Activated B cell treated with CpG ODN at 0.5 μM for 24 hours (primary cell): ENCODE data around the gene ANKIB1. TPM values are rescaled to one million over a fixed set of nuclear protein-coding genes. Genes with fewer than 3 reads are reported as not detected.

Experiments
- ATAC-seq: fragments of 200-7000 bp; cut with Tn5 transposase; one replicate; pipeline ENCODE4 v1.10.0; 2021; ENCODE audit warnings: low read depth, mild to moderate bottlenecking, moderate library complexity
- CTCF ChIA-PET: fragments of 350-600 bp; sonication (Branson Sonifier 250); formaldehyde crosslinking; loops from one replicate; lab custom pipeline; 2021; ENCODE audit warnings: antibody characterized with exemption; lab: Charles Lee
- POLR2A ChIA-PET: fragments of 350-600 bp; sonication (Branson Sonifier 250); formaldehyde crosslinking; loops from one replicate; lab custom pipeline; 2021; ENCODE audit warnings: antibody characterized with exemption; lab: Charles Lee
- DNase-seq: peaks from one replicate; pipeline ENCODE4 v3.0.0; 2022
- H3K27ac Mint-ChIP-seq: one replicate; pipeline ENCODE4 v1.8.0; 2020; ENCODE audit warnings: mixed read lengths
- H3K27me3 Mint-ChIP-seq: one replicate; pipeline ENCODE4 v1.8.0; 2021; ENCODE audit warnings: mixed read lengths
- H3K36me3 Mint-ChIP-seq: one replicate; pipeline ENCODE4 v1.8.0; 2021; ENCODE audit warnings: low read depth, mixed read lengths
- H3K4me1 Mint-ChIP-seq: one replicate; pipeline ENCODE4 v1.8.0; 2021; ENCODE audit warnings: mixed read lengths
- H3K4me3 Mint-ChIP-seq: one replicate; pipeline ENCODE4 v1.8.0; 2020; ENCODE audit warnings: mild to moderate bottlenecking, mixed read lengths
- H3K9me3 Mint-ChIP-seq: one replicate; pipeline ENCODE4 v1.8.0; 2020; ENCODE audit warnings: mixed read lengths
- intact Hi-C: fragments of 100-400 bp; cut with micrococcal nuclease; formaldehyde crosslinking; loops from one replicate; pipeline ENCODE4 v1.15.1; 2024
- total RNA-seq: library from RNA; stranded (reverse); gene quantifications from 2 replicates; pipeline ENCODE4 v1.2.3, GENCODE V29; 2022
- TF ChIP-seq, protein P1 (sequence below): fragments of 200-600 bp; IDR thresholded peaks from one replicate; pipeline ENCODE4 v1.8.0; 2022; ENCODE audit warnings: antibody characterized with exemption, mild to moderate bottlenecking

ANKIB1 gene
- total RNA-seq, 1 donor from 2014 or later, result 50.6 TPM

- CTCF ChIA-PET, result no interaction called here
- Mint-ChIP-seq H3K27ac (no peak overlapping the region), H3K9me3 (no peaks in the 10 kb centered on the region), H3K4me1 (peaks cover 3% of the 10 kb centered on the region), H3K27me3 (no peaks in the 10 kb centered on the region), H3K36me3 (peaks cover 73% of the 10 kb centered on the region), H3K4me3 (no peak overlapping the region)
- POLR2A ChIA-PET, result no interaction called here
- TF ChIP-seq, protein P1, sequence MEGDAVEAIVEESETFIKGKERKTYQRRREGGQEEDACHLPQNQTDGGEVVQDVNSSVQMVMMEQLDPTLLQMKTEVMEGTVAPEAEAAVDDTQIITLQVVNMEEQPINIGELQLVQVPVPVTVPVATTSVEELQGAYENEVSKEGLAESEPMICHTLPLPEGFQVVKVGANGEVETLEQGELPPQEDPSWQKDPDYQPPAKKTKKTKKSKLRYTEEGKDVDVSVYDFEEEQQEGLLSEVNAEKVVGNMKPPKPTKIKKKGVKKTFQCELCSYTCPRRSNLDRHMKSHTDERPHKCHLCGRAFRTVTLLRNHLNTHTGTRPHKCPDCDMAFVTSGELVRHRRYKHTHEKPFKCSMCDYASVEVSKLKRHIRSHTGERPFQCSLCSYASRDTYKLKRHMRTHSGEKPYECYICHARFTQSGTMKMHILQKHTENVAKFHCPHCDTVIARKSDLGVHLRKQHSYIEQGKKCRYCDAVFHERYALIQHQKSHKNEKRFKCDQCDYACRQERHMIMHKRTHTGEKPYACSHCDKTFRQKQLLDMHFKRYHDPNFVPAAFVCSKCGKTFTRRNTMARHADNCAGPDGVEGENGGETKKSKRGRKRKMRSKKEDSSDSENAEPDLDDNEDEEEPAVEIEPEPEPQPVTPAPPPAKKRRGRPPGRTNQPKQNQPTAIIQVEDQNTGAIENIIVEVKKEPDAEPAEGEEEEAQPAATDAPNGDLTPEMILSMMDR, result no peak
- DNase-seq (no peak), ATAC-seq (no peak)
- intact Hi-C loops, result no loop called here
Observed at GRCh38 chr7:92221766-92222165, 24.0 kb upstream of the ANKIB1 start.

DNA sequence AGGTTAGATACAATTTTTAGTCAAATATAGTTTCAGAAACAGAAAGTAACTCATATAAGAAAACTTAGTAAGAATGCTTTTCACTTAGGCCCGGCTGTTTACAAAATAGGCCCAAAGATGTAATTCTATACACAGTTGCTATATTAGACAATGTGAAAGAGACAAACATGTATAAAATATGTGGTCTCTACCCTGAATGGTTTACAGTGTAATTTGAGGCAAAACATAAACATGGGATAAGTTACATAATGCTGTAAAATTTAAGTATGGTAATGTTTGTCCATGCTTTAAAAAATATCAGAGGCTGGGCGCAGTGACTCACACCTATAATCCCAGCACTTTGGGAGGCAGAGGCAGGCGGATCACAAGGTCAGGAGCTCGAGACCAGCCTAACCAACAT lies 18.8 kb upstream of the ANKIB1 start:
- CTCF ChIA-PET, result no interaction called here

DNA sequence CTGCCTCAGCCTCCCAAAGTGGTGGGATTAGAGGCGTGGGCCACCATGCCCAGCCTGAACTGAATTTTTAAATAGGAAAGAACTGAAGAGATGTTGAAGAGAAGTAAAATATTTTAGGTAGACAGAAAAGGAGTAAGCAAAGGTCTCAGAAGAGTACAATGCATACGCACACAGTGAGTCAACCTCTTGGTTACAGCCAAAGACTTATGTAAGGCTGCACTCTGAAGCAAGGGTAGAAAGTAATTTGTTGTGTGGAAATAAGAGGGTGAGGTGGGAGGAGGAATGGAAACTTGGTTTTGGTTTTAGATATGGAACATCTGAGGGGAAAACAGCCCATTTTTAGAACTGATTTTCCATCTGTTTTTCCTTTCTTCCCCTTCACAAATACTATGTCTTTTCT lies 17.7 kb upstream of the ANKIB1 start:
- no peak for DNase-seq
- no peaks in the 10 kb centered on the region for H3K27me3 Mint-ChIP-seq
- no peaks in the 10 kb centered on the region for H3K4me1 Mint-ChIP-seq
- CTCF ChIA-PET, result no interaction called here
- TF ChIP-seq, protein P1, result no peak
- H3K4me3 Mint-ChIP-seq, result no peak overlapping the region
- intact Hi-C loops, result no loop called here
- no peak for ATAC-seq
- no peak overlapping the region for H3K27ac Mint-ChIP-seq
- peaks cover 5% of the 10 kb centered on the region for H3K9me3 Mint-ChIP-seq
- H3K36me3 Mint-ChIP-seq, result peaks cover 71% of the 10 kb centered on the region
- POLR2A ChIA-PET, result no interaction called here

More for the DNA sequence above, 18.8 kb upstream of the ANKIB1 start:
- peaks cover 68% of the 10 kb centered on the region for H3K36me3 Mint-ChIP-seq
- no peak overlapping the region for H3K4me3 Mint-ChIP-seq
- H3K9me3 Mint-ChIP-seq, result peaks cover 5% of the 10 kb centered on the region
- TF ChIP-seq, protein P1, result no peak
- no peaks in the 10 kb centered on the region for H3K4me1 Mint-ChIP-seq
- POLR2A ChIA-PET, result no interaction called here
- ATAC-seq (no peak), DNase-seq (no peak)
- H3K27ac Mint-ChIP-seq, result no peak overlapping the region
- intact Hi-C loops, result no loop called here
- H3K27me3 Mint-ChIP-seq, result no peaks in the 10 kb centered on the region

- Mint-ChIP-seq H3K36me3 (peaks cover 73% of the 10 kb centered on the region), H3K27me3 (no peaks in the 10 kb centered on the region), H3K4me1 (no peaks in the 10 kb centered on the region), H3K9me3 (peaks cover 5% of the 10 kb centered on the region), H3K27ac (no peak overlapping the region), H3K4me3 (no peak overlapping the region)
- CTCF ChIA-PET, result no interaction called here
- DNase-seq (no peak), ATAC-seq (no peak)
- intact Hi-C loops, result no loop called here
- TF ChIP-seq, protein P1, result no peak
- POLR2A ChIA-PET, result no interaction called here
Observed at GRCh38 chr7:92228742-92229141, 17.0 kb upstream of the ANKIB1 start.

- no peak overlapping the region for H3K4me3 Mint-ChIP-seq
- no peak for ATAC-seq
- DNase-seq, result no peak
- H3K27me3 Mint-ChIP-seq, result no peaks in the 10 kb centered on the region
- POLR2A ChIA-PET, result no interaction called here
- H3K36me3 Mint-ChIP-seq, result peaks cover 74% of the 10 kb centered on the region
- intact Hi-C loops, result no loop called here
- H3K27ac Mint-ChIP-seq, result no peak overlapping the region
- CTCF ChIA-PET, result no interaction called here
- H3K9me3 Mint-ChIP-seq, result peaks cover 5% of the 10 kb centered on the region
- no peaks in the 10 kb centered on the region for H3K4me1 Mint-ChIP-seq
- TF ChIP-seq, protein P1, result no peak
Observed at GRCh38 chr7:92230547-92230946, 15.2 kb upstream of the ANKIB1 start.
